Measurements from ENCODE around the gene FOXA1.

The FOXA1 gene

DNA sequence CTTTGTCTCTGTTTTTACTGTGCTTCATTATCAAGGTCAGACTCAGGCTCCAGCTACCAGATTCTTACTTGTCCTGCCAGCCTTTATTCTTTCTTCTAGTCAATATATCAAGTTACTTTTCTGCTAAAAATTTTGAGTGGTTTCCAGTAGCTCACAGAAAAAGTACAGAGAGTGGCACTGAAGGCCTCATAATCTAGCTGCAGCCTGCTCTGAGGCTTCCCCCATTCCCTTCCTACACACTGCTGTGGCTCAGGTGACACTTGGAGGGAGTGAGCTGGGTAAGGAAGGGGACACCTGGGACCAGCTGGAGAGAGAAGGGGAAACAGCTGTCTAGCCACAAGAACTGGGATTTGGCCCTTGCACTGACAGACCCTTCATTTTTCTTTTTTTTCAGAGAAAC lies 25.8 kb upstream of the FOXA1 start:
- H3K27ac ChIP-seq (ENCODE audit: low read length) = no peak overlapping the region
- H3F3A ChIP-seq (ENCODE audit: insufficient read depth, low read length) = no peaks in the 10 kb centered on the region
- H3K9ac ChIP-seq (ENCODE audit: low read length) = no peak overlapping the region
- no peak overlapping the region for H3K4me2 ChIP-seq (ENCODE audit: low read depth, low read length)
- no peaks in the 10 kb centered on the region for H4K20me1 ChIP-seq (ENCODE audit: insufficient read depth, low read length)
- H3K4me3 ChIP-seq (ENCODE audit: low read length) = no peak overlapping the region
- no peak for DNase-seq
- no peaks in the 10 kb centered on the region for H3K9me3 ChIP-seq (replicated peaks; ENCODE audit: insufficient read depth, low read length)
- no peaks in the 10 kb centered on the region for H3K4me1 ChIP-seq (ENCODE audit: low read length)
- H3K36me3 ChIP-seq (replicated peaks; ENCODE audit: insufficient read depth, low read length) = no peaks in the 10 kb centered on the region
- TF ChIP-seq EZH2 (optimal IDR thresholded peaks at IDR 0.05; ENCODE audit: low read depth, low read length) = no peak
- TF ChIP-seq EZH2phosphoT487 (IDR thresholded peaks at IDR 0.05; ENCODE audit: low read length) = no peak
- TF ChIP-seq, protein P1, sequence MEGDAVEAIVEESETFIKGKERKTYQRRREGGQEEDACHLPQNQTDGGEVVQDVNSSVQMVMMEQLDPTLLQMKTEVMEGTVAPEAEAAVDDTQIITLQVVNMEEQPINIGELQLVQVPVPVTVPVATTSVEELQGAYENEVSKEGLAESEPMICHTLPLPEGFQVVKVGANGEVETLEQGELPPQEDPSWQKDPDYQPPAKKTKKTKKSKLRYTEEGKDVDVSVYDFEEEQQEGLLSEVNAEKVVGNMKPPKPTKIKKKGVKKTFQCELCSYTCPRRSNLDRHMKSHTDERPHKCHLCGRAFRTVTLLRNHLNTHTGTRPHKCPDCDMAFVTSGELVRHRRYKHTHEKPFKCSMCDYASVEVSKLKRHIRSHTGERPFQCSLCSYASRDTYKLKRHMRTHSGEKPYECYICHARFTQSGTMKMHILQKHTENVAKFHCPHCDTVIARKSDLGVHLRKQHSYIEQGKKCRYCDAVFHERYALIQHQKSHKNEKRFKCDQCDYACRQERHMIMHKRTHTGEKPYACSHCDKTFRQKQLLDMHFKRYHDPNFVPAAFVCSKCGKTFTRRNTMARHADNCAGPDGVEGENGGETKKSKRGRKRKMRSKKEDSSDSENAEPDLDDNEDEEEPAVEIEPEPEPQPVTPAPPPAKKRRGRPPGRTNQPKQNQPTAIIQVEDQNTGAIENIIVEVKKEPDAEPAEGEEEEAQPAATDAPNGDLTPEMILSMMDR (IDR thresholded peaks at IDR 0.05; ENCODE audit: low read length) = no peak
- no peak overlapping the region for H2AFZ ChIP-seq (ENCODE audit: low read length)
- no peaks in the 10 kb centered on the region for H3K9me2 ChIP-seq (replicated peaks; ENCODE audit: insufficient read depth, low read length)
- H3K27me3 ChIP-seq (replicated peaks; ENCODE audit: insufficient read depth, low read length) = no peaks in the 10 kb centered on the region
- H3K79me2 ChIP-seq (ENCODE audit: low read length) = no peaks in the 10 kb centered on the region

DNA sequence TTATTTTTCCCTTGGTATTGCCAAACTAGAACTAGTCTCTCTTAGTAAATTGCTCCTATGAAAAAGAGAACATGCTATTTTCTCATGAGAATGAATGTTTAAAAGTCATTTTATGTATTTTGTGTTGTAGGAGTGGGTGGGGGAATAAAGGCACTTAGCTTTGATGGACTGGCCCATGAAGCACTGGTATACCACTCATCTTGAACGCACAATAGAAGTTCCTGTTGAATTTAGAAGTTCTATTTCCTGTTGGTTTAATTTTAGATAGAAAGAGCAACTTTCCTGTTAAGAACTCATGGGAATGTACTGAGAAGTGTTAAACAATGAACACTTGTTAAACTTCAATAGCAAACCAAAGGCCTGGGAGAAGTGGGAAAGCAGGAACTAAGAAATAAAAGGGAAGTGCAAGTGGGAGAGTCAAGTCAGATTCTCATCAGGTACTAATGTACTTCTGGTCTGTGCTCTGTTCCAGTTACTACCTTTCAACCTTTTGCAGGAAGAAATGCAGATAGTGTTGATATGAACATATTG lies 23.5 kb upstream of the FOXA1 start:
- no peaks in the 10 kb centered on the region for H3K27me3 ChIP-seq (replicated peaks; ENCODE audit: insufficient read depth, low read length)
- no peak overlapping the region for H2AFZ ChIP-seq (ENCODE audit: low read length)
- no peaks in the 10 kb centered on the region for H3K4me1 ChIP-seq (ENCODE audit: low read length)
- H3K9me3 ChIP-seq (replicated peaks; ENCODE audit: insufficient read depth, low read length) = no peaks in the 10 kb centered on the region
- no peaks in the 10 kb centered on the region for H3K9me2 ChIP-seq (replicated peaks; ENCODE audit: insufficient read depth, low read length)
- no peak for DNase-seq
- TF ChIP-seq, protein P1 (IDR thresholded peaks at IDR 0.05; ENCODE audit: low read length) = no peak
- no peak for TF ChIP-seq EZH2 (optimal IDR thresholded peaks at IDR 0.05; ENCODE audit: low read depth, low read length)
- no peak for TF ChIP-seq EZH2phosphoT487 (IDR thresholded peaks at IDR 0.05; ENCODE audit: low read length)
- H3K27ac ChIP-seq (ENCODE audit: low read length) = no peak overlapping the region
- H3K4me2 ChIP-seq (ENCODE audit: low read depth, low read length) = no peak overlapping the region
- H3K79me2 ChIP-seq (ENCODE audit: low read length) = no peaks in the 10 kb centered on the region
- H3K9ac ChIP-seq (ENCODE audit: low read length) = no peak overlapping the region
- H3K36me3 ChIP-seq (replicated peaks; ENCODE audit: insufficient read depth, low read length) = no peaks in the 10 kb centered on the region
- H3K4me3 ChIP-seq (ENCODE audit: low read length) = no peak overlapping the region
- no peaks in the 10 kb centered on the region for H4K20me1 ChIP-seq (ENCODE audit: insufficient read depth, low read length)
- no peaks in the 10 kb centered on the region for H3F3A ChIP-seq (ENCODE audit: insufficient read depth, low read length)

DNA sequence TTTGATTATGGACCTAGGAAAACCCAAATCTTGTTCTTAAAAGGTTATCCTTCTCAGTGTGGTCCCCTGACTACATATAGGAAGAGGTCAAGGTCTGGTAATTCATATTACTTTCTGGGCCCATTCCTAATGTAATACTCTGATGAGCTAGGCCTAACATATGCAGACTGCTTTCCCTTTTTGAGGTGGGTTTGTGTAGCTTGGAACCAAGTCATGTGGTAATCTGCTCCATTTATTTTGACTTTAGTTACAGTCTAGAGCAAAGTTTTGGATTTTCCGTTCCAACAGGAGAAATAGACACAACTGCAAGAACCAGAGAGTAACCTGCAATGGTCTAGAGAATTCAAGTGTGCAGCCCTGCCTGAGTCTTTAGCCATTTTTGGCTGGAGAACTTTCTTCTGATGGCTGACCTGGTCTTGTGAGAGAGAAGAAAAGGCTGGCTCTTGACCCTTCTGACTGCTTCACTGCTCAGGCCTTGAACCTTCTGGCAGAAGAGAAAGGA lies 22.9 kb upstream of the FOXA1 start:
- no peak overlapping the region for H3K9ac ChIP-seq (ENCODE audit: low read length)
- no peaks in the 10 kb centered on the region for H4K20me1 ChIP-seq (ENCODE audit: insufficient read depth, low read length)
- no peak for DNase-seq
- no peaks in the 10 kb centered on the region for H3K27me3 ChIP-seq (replicated peaks; ENCODE audit: insufficient read depth, low read length)
- no peaks in the 10 kb centered on the region for H3F3A ChIP-seq (ENCODE audit: insufficient read depth, low read length)
- TF ChIP-seq, protein P1 (IDR thresholded peaks at IDR 0.05; ENCODE audit: low read length) = no peak
- no peak for TF ChIP-seq EZH2 (optimal IDR thresholded peaks at IDR 0.05; ENCODE audit: low read depth, low read length)
- no peak for TF ChIP-seq EZH2phosphoT487 (IDR thresholded peaks at IDR 0.05; ENCODE audit: low read length)
- H3K79me2 ChIP-seq (ENCODE audit: low read length) = no peaks in the 10 kb centered on the region
- H3K9me3 ChIP-seq (replicated peaks; ENCODE audit: insufficient read depth, low read length) = no peaks in the 10 kb centered on the region
- no peak overlapping the region for H3K4me2 ChIP-seq (ENCODE audit: low read depth, low read length)
- no peaks in the 10 kb centered on the region for H3K36me3 ChIP-seq (replicated peaks; ENCODE audit: insufficient read depth, low read length)
- no peaks in the 10 kb centered on the region for H3K4me1 ChIP-seq (ENCODE audit: low read length)
- no peak overlapping the region for H3K4me3 ChIP-seq (ENCODE audit: low read length)
- no peak overlapping the region for H3K27ac ChIP-seq (ENCODE audit: low read length)
- H2AFZ ChIP-seq (ENCODE audit: low read length) = no peak overlapping the region
- no peaks in the 10 kb centered on the region for H3K9me2 ChIP-seq (replicated peaks; ENCODE audit: insufficient read depth, low read length)

All from MM.1S (cell line).